CD4-positive, alpha-beta T cell treated with Interleukin-6 at 100 ng/mL for 8 hours (primary cell): ENCODE data around the gene NACAD.
A peak's percentile ranks its signal among the peaks of the same experiment; 100 is the strongest.

Source experiments
- DNase-seq: peaks from one replicate; pipeline ENCODE4 v3.0.0-alpha.2; 2020; ENCODE audit warnings: mixed read lengths, low spot score

The NACAD gene

DNA sequence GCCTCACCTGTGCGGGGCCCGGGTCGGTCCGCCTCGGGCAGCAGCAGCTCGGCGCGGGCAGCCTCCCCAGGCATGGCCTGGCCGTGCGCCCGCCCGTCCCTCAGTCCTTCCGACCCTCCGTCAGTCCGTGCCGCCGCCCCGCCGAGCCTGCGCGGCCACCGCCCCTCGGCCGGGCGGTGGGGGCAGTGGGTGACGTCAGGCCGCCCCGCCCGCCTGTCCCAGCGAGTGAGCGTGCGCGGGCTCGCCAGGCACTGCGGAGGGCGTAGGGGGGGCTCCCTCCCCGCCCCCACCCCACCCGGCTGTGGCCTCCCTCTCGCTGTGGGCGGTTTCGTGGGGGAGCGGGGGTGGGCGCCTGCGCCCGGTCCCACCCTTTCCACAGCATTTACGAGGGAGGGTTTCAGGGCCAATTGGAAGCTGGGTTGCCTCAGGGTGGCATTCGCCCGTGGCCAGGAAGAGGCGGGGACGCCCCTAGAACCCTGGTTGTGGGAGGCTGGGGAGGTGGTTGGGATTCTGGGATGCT is at the start of gene NACAD:
TSS of gene NACAD (minus strand) at position 149 of the 520 bp plus-strand sequence. CDS start at position 74, 75 bp downstream.
- DNase-seq, result no peak

DNA sequence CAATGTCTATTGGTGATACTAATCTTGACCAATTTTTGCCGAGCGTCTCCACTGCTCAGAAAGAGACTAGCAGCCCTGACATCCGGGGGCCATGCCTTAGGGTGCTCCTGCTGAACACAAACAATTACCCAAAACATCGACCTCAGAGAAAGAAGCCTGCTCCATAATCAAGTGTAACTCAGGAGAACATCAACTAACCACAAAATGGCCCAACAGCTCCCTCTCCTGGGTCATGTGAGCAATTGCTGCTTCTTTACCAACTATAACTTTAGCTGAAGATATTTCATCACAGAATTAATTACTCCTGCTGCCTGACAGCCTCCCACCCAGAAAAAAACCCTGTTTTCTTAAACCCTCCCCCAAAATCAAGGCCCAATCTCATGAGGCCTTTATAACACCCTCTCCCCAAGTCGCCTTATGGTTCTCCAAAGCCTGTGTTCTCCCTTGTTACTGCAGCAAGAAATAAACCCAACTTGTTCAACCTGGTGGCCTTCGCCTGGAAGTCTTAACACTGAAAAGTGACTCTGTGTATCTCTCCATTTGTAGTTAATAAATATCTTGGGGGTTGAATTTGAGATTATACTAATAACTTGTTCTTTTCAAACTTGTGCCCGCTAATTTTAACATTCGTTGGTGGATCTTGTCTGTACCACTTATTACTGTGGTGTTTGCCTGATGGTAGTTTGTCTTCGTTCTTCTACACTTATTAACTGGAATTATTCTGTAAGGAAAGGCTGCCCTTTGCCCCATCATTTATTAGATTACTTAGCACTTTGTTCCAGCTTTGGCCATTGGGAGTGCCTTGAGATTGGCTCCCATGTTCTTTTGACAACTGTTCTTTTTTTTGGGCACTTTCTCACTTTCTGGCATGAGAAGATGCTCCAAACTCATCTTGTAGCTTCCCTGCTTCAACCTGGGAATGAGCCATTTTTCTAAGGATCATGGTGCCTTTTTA is 47.6 kb upstream of the NACAD start:
- peak; percentile 80 for DNase-seq

DNA sequence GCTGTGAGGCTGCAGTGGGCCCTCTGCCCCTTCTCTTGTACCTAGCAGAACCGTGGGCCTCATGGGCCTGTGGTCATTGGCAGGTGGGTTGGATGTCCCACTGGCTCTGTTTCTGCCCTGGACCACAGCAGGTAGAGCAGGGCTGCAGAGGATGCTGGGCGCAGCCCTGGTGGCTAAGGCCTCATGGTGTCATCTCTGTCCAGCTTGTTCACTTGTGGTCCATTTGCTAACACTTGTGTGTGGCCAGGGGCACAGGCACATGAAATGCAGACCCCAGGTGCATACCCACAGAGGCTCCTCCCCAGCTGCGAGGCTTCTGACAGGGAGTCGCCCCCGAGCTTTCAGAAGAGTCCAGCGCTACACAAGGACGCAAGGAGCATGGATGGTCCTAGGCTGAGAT is 45.1 kb upstream of the NACAD start:
- no peak for DNase-seq

GRCh38 chr7:45133352-45133751 is 44.6 kb upstream of the NACAD start:
- DNase-seq, result no peak

DNA sequence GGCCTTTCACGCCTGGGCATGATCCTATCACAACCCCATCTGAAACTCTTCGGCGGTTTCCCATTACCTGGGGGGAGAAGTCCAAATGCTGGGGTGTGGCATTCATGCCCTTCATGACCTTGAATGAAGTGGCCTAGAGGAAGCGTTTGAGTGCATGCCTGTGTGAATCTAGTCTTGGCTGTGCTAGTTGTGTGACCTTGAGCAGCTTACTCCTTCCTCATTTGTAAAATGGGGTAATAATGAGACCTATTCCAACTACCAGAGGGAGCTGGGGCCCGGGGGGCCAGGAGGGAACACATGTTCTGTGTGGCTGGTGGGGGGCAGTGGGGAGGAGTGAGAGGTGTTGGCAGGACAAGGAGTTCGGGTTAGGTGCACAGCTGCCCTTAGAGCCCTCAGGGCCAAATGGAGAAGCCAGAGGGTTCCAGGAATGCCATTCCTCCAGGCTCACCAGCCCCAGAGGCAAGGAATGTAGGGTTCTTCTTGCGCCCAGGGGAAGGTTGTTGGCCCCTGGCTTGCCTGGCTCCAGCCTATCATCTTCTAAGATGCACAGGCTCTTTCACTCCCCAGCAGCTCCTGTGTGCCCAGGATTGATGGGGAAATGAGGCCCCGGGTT is 44.0 kb upstream of the NACAD start:
- no peak for DNase-seq

- no peak for DNase-seq
Observed at GRCh38 chr7:45131891-45132290, 43.1 kb upstream of the NACAD start.

- no peak for DNase-seq
Observed at GRCh38 chr7:45130910-45131309, 42.1 kb upstream of the NACAD start.

GRCh38 chr7:45129906-45130305 is 41.1 kb upstream of the NACAD start:
- no peak for DNase-seq

GRCh38 chr7:45129181-45129800 is 40.5 kb upstream of the NACAD start:
- DNase-seq, result no peak

- no peak for DNase-seq
Observed at GRCh38 chr7:45126920-45127319, 38.2 kb upstream of the NACAD start.

GRCh38 chr7:45126201-45126600 is 37.4 kb upstream of the NACAD start:
- DNase-seq, result no peak

DNA sequence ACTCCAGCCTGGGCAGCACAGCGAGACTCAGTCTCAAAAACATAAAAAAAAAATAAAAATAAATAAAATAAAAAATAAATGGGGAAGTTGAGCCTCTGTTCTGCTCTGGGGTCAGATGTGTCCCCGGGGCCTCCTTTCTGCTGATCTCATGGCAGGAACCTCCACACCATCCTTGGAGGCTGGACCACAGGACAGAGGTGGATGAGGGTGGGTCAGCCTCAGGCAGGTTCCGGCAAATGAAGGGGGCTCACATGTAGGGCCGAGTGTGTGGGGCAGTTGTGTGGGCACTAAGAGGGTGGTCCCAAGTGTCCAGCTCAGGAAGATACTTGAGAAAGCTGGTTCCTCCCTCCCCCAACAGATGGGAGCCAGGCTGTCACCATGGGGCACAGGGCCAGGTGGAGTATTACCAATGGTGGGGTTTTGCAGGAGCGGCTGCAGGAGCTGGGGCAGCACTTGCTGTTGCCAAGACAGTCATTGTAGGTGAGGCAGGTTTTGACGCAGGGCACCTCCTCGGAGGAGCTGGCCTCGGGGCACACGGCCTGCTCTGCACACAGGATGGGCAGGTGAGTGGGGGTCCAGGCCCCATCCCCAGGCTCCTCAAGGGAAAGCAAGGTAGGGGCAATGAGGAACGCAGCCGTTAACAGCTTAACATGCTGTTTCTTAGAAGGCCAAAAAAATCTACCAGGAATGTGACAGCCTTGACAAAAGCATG is 36.6 kb upstream of the NACAD start:
- no peak for DNase-seq

DNA sequence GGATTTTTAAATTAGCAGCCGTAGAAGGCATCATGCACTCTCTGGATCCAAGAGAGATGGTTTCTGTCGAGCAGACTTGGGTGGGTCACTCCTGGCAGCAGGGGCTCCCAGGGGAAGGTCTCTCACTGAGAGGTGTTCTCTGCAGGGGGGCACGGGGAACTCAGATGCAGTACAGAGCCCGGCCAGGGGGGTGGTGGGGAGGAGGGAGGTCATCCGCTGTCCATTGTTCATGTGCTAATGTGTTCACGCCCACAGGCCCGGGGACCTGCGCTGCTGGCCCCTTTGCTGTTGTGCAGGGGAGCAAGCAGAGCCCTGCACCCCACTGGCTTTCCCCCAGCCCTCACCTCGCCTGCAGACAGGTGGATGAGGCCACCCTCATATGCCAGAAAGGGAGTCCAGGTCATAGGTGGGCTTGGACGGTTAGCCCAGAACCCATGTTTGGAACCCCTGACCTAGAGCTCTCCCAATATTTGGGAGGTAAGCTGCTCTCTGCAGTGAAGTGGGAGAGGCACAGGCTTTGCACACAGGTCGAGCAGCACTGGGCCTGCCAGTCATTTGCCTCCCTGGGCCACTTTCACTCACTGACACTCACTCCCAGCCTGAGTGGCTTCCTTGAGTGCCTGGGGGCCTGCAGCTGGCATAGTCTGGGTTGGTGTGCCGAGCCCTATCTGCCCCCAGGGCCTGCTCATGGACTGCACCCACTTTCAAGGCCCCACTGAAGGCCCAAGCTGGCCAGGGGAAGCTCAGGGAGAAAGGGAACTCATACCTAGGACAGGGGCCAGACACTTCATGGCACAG is 35.3 kb upstream of the NACAD start:
- no peak for DNase-seq

DNA sequence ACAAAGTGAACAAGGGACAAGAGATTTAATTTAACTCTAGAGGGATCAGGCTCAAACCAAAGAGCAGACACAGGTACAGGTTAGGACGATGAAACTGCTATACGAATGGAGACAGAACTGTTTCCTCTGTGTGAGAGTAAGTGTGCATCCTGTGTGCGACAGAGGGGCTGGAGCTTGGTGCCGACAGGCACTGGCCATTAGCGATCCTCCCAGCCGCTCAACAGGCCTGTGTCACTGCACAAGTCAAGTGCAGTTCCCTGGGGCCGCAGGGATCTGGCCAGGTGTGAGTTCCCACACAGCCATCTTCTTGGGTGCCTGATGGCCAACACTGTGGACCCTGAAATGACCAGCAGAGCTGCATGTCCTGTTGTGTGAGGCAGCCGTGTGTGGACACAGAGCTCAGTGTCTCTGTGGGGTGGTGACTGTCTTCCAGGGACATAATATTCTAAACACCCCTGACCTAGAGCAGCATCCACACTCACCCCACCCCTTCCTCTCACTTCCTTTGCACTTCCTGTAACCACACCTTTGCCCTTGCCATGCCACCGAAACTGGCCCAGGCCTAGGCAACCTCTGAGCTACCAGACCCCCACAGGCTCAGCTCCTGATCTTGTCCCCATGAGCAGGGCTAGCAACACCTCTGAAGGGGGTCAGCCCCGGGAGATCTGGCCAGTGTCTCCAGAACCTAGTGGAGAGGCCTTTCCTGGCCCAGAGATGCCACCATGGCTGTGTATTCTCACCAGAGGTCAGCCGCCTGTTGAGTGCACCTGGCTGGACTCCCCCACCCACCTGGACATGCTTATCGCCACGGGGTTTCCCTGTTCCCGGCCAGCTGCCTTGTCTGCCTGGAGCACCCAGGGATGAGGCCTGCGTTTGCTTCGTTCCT is 34.4 kb upstream of the NACAD start:
- peak; percentile 27 for DNase-seq

DNA sequence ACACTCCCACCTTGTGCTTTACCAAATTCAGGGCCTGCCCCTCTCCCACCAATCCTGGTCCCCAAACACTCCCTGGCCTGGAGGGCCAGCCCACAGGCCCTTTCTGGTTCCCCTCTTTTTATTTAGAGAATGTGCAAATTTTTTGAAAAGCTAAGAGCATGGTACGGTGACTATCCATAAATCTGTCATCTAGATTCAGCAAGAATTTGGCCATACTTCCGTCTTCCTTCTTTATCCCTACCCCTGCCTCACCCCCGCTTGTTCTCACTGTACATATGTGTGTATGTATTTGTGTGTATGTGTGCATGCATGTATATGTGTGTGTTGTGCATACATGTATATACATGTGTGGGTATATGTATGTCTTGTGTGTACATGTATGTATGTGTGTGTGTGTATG is 30.8 kb upstream of the NACAD start:
- DNase-seq, result no peak

- DNase-seq, result no peak
Observed at GRCh38 chr7:45118889-45119331, 30.1 kb upstream of the NACAD start.

- no peak for DNase-seq
Observed at GRCh38 chr7:45118292-45118691, 29.5 kb upstream of the NACAD start.

- no peak for DNase-seq
Observed at GRCh38 chr7:45117582-45117981, 28.8 kb upstream of the NACAD start.

DNA sequence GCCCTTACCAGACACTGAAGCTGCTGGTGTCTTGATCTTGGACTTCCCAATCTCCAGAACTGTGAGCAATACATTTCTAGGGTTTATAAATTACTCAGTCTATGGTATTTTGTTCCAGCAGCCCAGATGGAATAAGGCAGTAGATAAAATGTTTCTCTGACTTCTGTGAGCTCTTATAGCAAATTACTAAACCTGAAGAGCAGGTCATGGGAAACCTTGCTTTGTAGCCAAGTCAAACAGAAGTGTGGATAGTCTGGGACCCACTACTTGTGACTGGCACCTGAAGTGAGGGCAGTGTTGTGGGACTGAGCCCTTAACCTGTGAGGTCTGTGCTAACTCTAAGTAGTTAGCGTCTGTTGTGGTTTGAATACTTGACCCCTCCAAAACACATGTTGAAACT is 27.3 kb upstream of the NACAD start:
- no peak for DNase-seq

DNA sequence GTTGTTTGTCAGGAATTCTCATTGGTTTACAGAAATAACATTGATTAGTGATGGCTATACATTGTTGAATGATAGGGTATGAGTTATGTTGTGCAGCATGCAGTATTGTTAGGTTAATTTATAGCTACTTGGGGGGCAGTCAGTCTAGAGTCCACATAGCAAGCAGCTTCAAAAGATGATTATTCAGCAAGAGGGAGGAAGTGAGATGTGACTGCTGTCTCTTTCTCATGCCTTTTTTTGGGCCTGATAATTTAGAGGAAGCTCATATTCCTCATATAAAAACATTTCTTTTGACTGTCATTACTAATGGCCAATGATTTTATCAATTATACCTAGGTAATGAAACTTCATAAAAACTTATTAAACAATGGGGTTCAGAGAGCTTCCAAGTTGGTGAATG is 26.2 kb upstream of the NACAD start:
- no peak for DNase-seq
